Astrocyte of the spinal cord (primary cell): ENCODE results near the gene NAIF1.
"Not testable (repeated sequence)": the region's sequence is repeated elsewhere in the genome, so short reads cannot be mapped to it uniquely, and the experiment has no call there.

ENCODE experiments used
- DNase-seq: peaks from one replicate; pipeline ENCODE4 v3.0.0; 2011; ENCODE audit warnings: low read depth, low spot score
- H3K4me3 ChIP-seq: 2 replicates; pipeline ENCODE4 v1.5.1; 2011; ENCODE audit warnings: low read depth, mild to moderate bottlenecking, low read length, moderate library complexity
- in situ Hi-C: cut with HindIII; loops from 2 replicates; pipeline ENCODE4 v1.10.0; 2017; ENCODE audit warnings: low sequenced_read_pairs
- TF ChIP-seq, protein P1 (sequence below): IDR thresholded peaks from 2 replicates; pipeline ENCODE4 v1.5.1; 2012; ENCODE audit warnings: low read depth, mild to moderate bottlenecking, low read length, inconsistent platforms

Gene NAIF1

DNA sequence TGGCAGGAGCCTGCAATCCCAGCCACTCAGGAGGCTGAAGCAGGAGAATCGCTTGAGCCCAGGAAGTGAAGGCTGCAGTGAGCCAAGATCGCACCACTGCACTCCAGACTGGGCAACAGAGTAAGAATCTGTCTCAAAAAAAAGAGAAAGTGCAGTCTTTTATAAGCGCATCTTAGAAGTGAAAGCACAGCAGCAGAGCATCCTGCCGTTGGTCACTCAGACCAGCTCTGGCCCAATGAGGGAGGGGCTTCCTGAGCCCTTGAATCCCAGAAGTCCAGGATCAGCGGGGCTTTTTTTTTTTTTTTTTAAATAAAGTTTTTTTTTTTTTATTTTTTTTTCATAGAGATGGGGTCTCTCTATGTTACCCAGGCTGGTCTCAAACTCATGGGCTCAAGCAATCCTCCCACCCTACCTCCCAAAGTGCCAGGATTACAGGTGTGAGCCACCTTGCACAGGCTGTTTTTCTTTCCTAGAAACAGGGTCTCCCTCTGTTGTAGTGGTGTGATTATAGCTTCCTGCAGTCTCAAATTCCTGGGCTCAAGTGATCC is 42.3 kb downstream of the NAIF1 start:
- DNase-seq, result no peak
- in situ Hi-C loops, result no loop called here
- TF ChIP-seq, protein P1, sequence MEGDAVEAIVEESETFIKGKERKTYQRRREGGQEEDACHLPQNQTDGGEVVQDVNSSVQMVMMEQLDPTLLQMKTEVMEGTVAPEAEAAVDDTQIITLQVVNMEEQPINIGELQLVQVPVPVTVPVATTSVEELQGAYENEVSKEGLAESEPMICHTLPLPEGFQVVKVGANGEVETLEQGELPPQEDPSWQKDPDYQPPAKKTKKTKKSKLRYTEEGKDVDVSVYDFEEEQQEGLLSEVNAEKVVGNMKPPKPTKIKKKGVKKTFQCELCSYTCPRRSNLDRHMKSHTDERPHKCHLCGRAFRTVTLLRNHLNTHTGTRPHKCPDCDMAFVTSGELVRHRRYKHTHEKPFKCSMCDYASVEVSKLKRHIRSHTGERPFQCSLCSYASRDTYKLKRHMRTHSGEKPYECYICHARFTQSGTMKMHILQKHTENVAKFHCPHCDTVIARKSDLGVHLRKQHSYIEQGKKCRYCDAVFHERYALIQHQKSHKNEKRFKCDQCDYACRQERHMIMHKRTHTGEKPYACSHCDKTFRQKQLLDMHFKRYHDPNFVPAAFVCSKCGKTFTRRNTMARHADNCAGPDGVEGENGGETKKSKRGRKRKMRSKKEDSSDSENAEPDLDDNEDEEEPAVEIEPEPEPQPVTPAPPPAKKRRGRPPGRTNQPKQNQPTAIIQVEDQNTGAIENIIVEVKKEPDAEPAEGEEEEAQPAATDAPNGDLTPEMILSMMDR, result no peak
- H3K4me3 ChIP-seq, result no peak overlapping the region

DNA sequence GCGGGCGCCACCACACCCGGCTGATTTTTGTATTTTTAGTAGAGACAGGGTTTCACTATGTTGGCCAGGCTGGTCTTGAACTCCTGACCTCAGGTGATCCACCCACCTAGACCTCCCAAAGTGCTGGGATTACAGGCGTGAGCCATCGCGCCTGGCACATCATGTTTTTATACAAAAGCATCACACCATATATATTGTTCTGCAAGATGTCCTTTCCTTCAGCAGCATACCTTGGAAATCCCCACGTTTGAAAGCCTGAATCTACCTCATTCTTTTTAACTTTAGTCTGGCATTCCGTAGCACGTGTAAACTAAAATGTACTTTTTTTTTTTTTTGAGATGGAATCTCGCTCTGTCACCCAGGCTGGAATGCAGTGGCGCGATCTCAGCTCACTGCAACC is 43.4 kb downstream of the NAIF1 start:
- H3K4me3 ChIP-seq, in situ Hi-C loops, DNase-seq: not testable (repeated sequence)

DNA sequence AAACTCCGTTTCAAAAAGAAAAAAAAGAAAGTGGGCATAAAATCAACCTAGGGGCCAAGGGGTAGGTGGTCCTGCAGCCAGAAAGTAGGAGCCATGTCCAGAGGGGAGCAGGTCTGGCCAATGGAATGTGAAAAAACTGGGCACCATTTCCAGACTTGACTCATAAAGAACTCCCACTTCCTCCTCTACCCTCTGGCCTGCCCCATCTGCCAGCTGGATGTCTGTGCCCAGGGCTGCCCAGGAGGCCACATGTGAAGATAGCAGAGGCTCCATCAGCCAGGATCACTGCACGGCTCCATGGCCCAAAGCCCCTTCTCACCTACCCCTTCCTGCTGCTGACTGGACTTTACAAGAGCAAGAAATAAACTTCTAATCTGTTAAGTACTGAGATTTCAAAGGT is 44.2 kb downstream of the NAIF1 start:
- no peak for DNase-seq
- TF ChIP-seq, protein P1, result no peak
- no peak overlapping the region for H3K4me3 ChIP-seq
- in situ Hi-C loops, result no loop called here

DNA sequence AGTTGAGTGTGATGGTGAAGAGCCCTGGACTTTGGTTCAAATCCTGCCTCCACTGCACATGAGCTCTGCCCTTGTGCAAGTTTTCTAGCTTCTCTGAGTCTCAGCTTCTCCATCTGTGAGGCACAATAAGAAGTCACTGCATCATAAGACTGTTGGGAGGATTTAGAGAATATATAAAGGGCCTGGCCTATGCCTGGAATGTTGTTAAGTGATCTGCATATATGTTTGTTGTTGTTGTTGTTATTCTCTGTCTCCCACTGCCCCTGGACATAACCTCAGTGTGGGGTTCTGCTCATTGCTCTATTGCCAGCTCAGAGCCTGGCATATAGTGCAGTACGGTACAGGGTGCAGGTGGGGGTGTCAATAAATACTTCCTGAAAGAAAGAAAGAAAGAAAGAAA is 46.0 kb downstream of the NAIF1 start:
- no peak for DNase-seq
- H3K4me3 ChIP-seq, result no peak overlapping the region
- TF ChIP-seq, protein P1, result no peak
- in situ Hi-C loops, result no loop called here

DNA sequence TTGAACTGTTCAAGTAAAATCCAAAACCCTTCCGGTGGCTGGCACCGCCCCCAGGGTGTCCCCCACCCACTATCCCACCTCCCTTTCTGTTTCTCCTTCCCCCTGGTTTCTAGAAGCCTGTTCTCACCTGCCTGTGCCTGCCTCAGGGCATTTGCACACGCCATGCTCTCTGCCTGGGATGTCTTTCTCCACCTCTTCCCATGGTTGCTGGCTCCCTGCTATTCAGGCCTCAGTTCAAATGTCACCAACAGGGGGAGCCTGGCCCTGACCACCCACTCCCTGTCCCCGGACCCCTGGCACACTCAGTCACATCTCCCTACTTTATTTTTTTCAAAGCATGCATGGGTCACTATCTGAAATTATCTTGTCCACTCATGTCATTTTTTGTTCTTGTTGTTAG is 46.4 kb downstream of the NAIF1 start:
- H3K4me3 ChIP-seq, result no peak overlapping the region
- TF ChIP-seq, protein P1, result peak; percentile 16
- in situ Hi-C loops, result no loop called here
- no peak for DNase-seq

DNA sequence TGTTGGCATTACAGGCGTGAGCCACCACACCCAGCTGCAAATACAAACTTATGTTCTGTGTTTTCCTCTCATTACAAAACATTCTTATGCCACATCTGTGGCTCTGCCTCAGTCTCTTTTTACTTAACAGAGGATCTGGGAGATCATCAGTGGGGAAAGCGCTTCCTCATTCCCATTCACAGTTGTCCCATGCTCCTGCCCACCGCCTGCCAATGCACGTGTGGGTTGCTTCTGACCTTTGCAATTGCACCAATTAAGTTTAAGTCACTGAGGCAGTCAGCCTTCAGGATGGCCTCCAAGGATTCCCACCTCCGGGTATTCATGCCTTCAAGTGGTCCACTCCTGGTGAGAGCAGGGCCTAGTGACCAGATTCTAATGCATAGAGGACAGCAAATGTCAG is 51.4 kb downstream of the NAIF1 start:
- no peak overlapping the region for H3K4me3 ChIP-seq
- TF ChIP-seq, protein P1, result no peak
- DNase-seq, result no peak
- in situ Hi-C loops, result no loop called here
